HG02610 (cell line): ENCODE results near the gene RPS19.

Experiments used
- ATAC-seq: cut with Tn5 transposase; IDR thresholded peaks from one replicate; pipeline ENCODE4 v1.9.1; 2021; ENCODE audit warnings: mild to moderate bottlenecking, moderate library complexity; ENCODE audit not compliant: unreplicated experiment

Gene RPS19

GRCh38 chr19:41897181-41897580 is 37.1 kb downstream of the RPS19 start:
- no peak for ATAC-seq

- no peak for ATAC-seq
Observed at GRCh38 chr19:41897820-41898219, 37.8 kb downstream of the RPS19 start.

GRCh38 chr19:41898235-41898634 is 38.2 kb downstream of the RPS19 start:
- ATAC-seq = no peak

- ATAC-seq = no peak
Observed at GRCh38 chr19:41901707-41902360, 41.8 kb downstream of the RPS19 start.

GRCh38 chr19:41902594-41902993 is 42.5 kb downstream of the RPS19 start:
- no peak for ATAC-seq

GRCh38 chr19:41903193-41903953 is 43.3 kb downstream of the RPS19 start:
- ATAC-seq = no peak

GRCh38 chr19:41904118-41904870 is 44.2 kb downstream of the RPS19 start:
- ATAC-seq = no peak

GRCh38 chr19:41905273-41906002 is 45.4 kb downstream of the RPS19 start:
- no peak for ATAC-seq

GRCh38 chr19:41906271-41906670 is 46.2 kb downstream of the RPS19 start:
- ATAC-seq = no peak

GRCh38 chr19:41906916-41907680 is 47.0 kb downstream of the RPS19 start:
- no peak for ATAC-seq

- no peak for ATAC-seq
Observed at GRCh38 chr19:41907994-41908615, 48.0 kb downstream of the RPS19 start.

- no peak for ATAC-seq
Observed at GRCh38 chr19:41908724-41909464, 48.8 kb downstream of the RPS19 start.

GRCh38 chr19:41909706-41910105 is 49.7 kb downstream of the RPS19 start:
- no peak for ATAC-seq

- no peak for ATAC-seq
Observed at GRCh38 chr19:41910240-41910991, 50.4 kb downstream of the RPS19 start.

GRCh38 chr19:41910992-41911888 is 51.2 kb downstream of the RPS19 start:
- no peak for ATAC-seq

- no peak for ATAC-seq
Observed at GRCh38 chr19:41911889-41912731, 52.1 kb downstream of the RPS19 start.
